Measurements from ENCODE around the gene IGF2BP3. TPM values are rescaled to one million over a fixed set of nuclear protein-coding genes. Genes with fewer than 3 reads are reported as not detected.

The IGF2BP3 gene
- total RNA-seq, 1 experiment from 2014 or later = 75.3 TPM

- Histone ChIP-seq H3K27me3 (replicated peaks; ENCODE audit: insufficient read depth, low read depth, low read length, poor library complexity) (no peaks in the 10 kb centered on the region), H3K9me3 (ENCODE audit: low read depth, low read length, poor library complexity, severe bottlenecking) (no peaks in the 10 kb centered on the region), H3K27ac (ENCODE audit: low read depth, low read length, poor library complexity, severe bottlenecking) (no peak overlapping the region), H3K4me1 (ENCODE audit: insufficient read depth, low read length, poor library complexity, severe bottlenecking) (no peaks in the 10 kb centered on the region), H3K36me3 (ENCODE audit: insufficient read depth, low read length, poor library complexity, severe bottlenecking) (no peaks in the 10 kb centered on the region), H3K4me3 (ENCODE audit: low read depth, low read length, poor library complexity, severe bottlenecking) (no peak overlapping the region)
- peak; percentile 17 for DNase-seq (ENCODE audit: low spot score)
- TF ChIP-seq EZH2 (IDR thresholded peaks at IDR 0.05; ENCODE audit: borderline replicate concordance, low read depth, low read length, poor library complexity, severe bottlenecking) = no peak
- TF ChIP-seq, protein P1, sequence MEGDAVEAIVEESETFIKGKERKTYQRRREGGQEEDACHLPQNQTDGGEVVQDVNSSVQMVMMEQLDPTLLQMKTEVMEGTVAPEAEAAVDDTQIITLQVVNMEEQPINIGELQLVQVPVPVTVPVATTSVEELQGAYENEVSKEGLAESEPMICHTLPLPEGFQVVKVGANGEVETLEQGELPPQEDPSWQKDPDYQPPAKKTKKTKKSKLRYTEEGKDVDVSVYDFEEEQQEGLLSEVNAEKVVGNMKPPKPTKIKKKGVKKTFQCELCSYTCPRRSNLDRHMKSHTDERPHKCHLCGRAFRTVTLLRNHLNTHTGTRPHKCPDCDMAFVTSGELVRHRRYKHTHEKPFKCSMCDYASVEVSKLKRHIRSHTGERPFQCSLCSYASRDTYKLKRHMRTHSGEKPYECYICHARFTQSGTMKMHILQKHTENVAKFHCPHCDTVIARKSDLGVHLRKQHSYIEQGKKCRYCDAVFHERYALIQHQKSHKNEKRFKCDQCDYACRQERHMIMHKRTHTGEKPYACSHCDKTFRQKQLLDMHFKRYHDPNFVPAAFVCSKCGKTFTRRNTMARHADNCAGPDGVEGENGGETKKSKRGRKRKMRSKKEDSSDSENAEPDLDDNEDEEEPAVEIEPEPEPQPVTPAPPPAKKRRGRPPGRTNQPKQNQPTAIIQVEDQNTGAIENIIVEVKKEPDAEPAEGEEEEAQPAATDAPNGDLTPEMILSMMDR (conservative IDR thresholded peaks at IDR 0.05; ENCODE audit: low read depth, low read length) = no peak
- ChIA-PET POLR2A (ENCODE audit: low non-redundant PET) (no interaction called here), CTCF (no interaction called here)
- no TSS peak for BruUV-seq (replicated peaks)
- intact Hi-C loops (cut with micrococcal nuclease; ENCODE audit: unreplicated experiment) = no loop called here
Observed at GRCh38 chr7:23380556-23380955, 89.7 kb downstream of the IGF2BP3 start.

- no peaks in the 10 kb centered on the region for H3K36me3 ChIP-seq (ENCODE audit: insufficient read depth, low read length, poor library complexity, severe bottlenecking)
- H3K27me3 ChIP-seq (replicated peaks; ENCODE audit: insufficient read depth, low read depth, low read length, poor library complexity) = no peaks in the 10 kb centered on the region
- intact Hi-C loops (cut with micrococcal nuclease; ENCODE audit: unreplicated experiment) = no loop called here
- no TSS peak for BruUV-seq (replicated peaks)
- TF ChIP-seq, protein P1 (conservative IDR thresholded peaks at IDR 0.05; ENCODE audit: low read depth, low read length) = no peak
- no peak for TF ChIP-seq EZH2 (IDR thresholded peaks at IDR 0.05; ENCODE audit: borderline replicate concordance, low read depth, low read length, poor library complexity, severe bottlenecking)
- ChIA-PET CTCF (no interaction called here), POLR2A (ENCODE audit: low non-redundant PET) (no interaction called here)
- no peaks in the 10 kb centered on the region for H3K9me3 ChIP-seq (ENCODE audit: low read depth, low read length, poor library complexity, severe bottlenecking)
- H3K27ac ChIP-seq (ENCODE audit: low read depth, low read length, poor library complexity, severe bottlenecking) = no peak overlapping the region
- H3K4me3 ChIP-seq (ENCODE audit: low read depth, low read length, poor library complexity, severe bottlenecking) = no peak overlapping the region
- no peaks in the 10 kb centered on the region for H3K4me1 ChIP-seq (ENCODE audit: insufficient read depth, low read length, poor library complexity, severe bottlenecking)
- no peak for DNase-seq (ENCODE audit: low spot score)
Observed at GRCh38 chr7:23378996-23379395, 91.3 kb downstream of the IGF2BP3 start.

GRCh38 chr7:23377134-23377533 is 93.2 kb downstream of the IGF2BP3 start:
- Histone ChIP-seq H3K4me1 (ENCODE audit: insufficient read depth, low read length, poor library complexity, severe bottlenecking) (no peaks in the 10 kb centered on the region), H3K36me3 (ENCODE audit: insufficient read depth, low read length, poor library complexity, severe bottlenecking) (no peaks in the 10 kb centered on the region), H3K9me3 (ENCODE audit: low read depth, low read length, poor library complexity, severe bottlenecking) (no peaks in the 10 kb centered on the region), H3K4me3 (ENCODE audit: low read depth, low read length, poor library complexity, severe bottlenecking) (no peak overlapping the region), H3K27ac (ENCODE audit: low read depth, low read length, poor library complexity, severe bottlenecking) (no peak overlapping the region), H3K27me3 (replicated peaks; ENCODE audit: insufficient read depth, low read depth, low read length, poor library complexity) (no peaks in the 10 kb centered on the region)
- TF ChIP-seq EZH2 (IDR thresholded peaks at IDR 0.05; ENCODE audit: borderline replicate concordance, low read depth, low read length, poor library complexity, severe bottlenecking) = no peak
- TF ChIP-seq, protein P1 (conservative IDR thresholded peaks at IDR 0.05; ENCODE audit: low read depth, low read length) = no peak
- no peak for DNase-seq (ENCODE audit: low spot score)
- ChIA-PET CTCF (no interaction called here), POLR2A (ENCODE audit: low non-redundant PET) (no interaction called here)
- no TSS peak for BruUV-seq (replicated peaks)
- intact Hi-C loops (cut with micrococcal nuclease; ENCODE audit: unreplicated experiment) = no loop called here
